HUES48 (cell line): ENCODE data around the gene PLS3.
A peak's percentile ranks its signal among the peaks of the same experiment; 100 is the strongest.

Experiments used
- H3K27ac ChIP-seq: one replicate; pipeline ENCODE4 v1.7.0; 2013; ENCODE audit warnings: low read depth, low read length, inconsistent platforms
- H3K27me3 ChIP-seq: 2 replicates; pipeline ENCODE4 v1.6.1; 2013; ENCODE audit warnings: mild to moderate bottlenecking, low read length; ENCODE audit not compliant: control insufficient read depth, insufficient read depth
- H3K36me3 ChIP-seq: 2 replicates; pipeline ENCODE4 v1.6.1; 2013; ENCODE audit warnings: low read length; ENCODE audit not compliant: control insufficient read depth, insufficient read depth
- H3K4me1 ChIP-seq: 2 replicates; pipeline ENCODE4 v1.6.1; 2013; ENCODE audit warnings: mild to moderate bottlenecking, low read length; ENCODE audit not compliant: control insufficient read depth, insufficient read depth
- H3K4me3 ChIP-seq: 2 replicates; pipeline ENCODE4 v1.5.1; 2013; ENCODE audit warnings: mild to moderate bottlenecking, low read depth, low read length
- H3K9ac ChIP-seq: 2 replicates; pipeline ENCODE4 v1.6.1; 2013; ENCODE audit warnings: mild to moderate bottlenecking, low read depth, low read length, moderate library complexity
- H3K9me3 ChIP-seq: 2 replicates; pipeline ENCODE4 v1.6.1; 2013; ENCODE audit warnings: low read length; ENCODE audit not compliant: control insufficient read depth, insufficient read depth

PLS3 gene

DNA sequence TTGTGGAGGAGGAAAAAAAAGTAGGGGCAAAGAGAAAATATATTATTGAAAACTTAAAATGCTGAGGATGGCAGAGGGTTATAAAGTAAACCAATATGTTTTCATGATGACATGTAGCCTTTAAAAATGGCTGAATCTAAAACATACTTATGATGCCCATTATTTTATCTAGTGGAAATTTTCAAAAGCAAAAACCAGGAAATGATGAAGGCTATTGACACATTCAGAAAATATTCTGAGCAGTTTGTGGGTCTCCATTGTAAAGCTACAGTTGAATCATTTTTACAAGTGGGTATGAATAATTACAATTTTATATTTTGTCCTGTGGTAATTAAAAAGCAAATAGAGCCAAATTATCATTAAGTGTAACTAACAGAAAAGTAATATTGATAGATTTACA is 10.7 kb downstream of the PLS3 start:
- no peaks in the 10 kb centered on the region for H3K27me3 ChIP-seq
- H3K9me3 ChIP-seq, result no peaks in the 10 kb centered on the region
- no peak overlapping the region for H3K27ac ChIP-seq
- no peak overlapping the region for H3K4me3 ChIP-seq
- peaks cover 36% of the 10 kb centered on the region for H3K36me3 ChIP-seq
- no peak overlapping the region for H3K9ac ChIP-seq
- H3K4me1 ChIP-seq, result no peaks in the 10 kb centered on the region

- H3K27me3 ChIP-seq, result no peaks in the 10 kb centered on the region
- no peaks in the 10 kb centered on the region for H3K4me1 ChIP-seq
- H3K9me3 ChIP-seq, result no peaks in the 10 kb centered on the region
- no peak overlapping the region for H3K27ac ChIP-seq
- H3K4me3 ChIP-seq, result no peak overlapping the region
- peaks cover 42% of the 10 kb centered on the region for H3K36me3 ChIP-seq
- no peak overlapping the region for H3K9ac ChIP-seq
Measured at GRCh38 chrX:115573185-115573584, 12.2 kb downstream of the PLS3 start.

DNA sequence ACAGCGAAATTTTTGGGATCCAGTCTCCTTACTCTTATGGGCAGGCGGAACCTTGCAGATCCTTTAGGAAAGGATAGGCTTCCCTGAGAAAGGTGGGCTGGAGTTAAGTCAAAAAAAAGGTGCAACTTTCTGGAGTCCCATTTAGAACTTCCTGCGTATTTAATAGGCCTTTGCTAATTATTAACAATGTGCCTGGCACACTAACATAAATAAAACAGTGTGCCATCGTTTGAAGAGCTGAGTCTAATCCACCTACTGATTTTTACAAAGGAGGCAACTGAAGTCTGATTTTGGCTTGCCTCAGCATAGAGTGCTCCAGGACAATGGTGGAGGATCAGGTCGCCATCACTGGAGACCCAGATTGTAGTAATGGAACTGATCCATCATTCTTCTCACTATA is 15.7 kb downstream of the PLS3 start:
- H3K27ac ChIP-seq, result no peak overlapping the region
- H3K4me1 ChIP-seq, result peaks cover 12% of the 10 kb centered on the region
- H3K36me3 ChIP-seq, result peaks cover 42% of the 10 kb centered on the region
- no peaks in the 10 kb centered on the region for H3K9me3 ChIP-seq
- no peaks in the 10 kb centered on the region for H3K27me3 ChIP-seq
- H3K4me3 ChIP-seq, result no peak overlapping the region
- H3K9ac ChIP-seq, result no peak overlapping the region

DNA sequence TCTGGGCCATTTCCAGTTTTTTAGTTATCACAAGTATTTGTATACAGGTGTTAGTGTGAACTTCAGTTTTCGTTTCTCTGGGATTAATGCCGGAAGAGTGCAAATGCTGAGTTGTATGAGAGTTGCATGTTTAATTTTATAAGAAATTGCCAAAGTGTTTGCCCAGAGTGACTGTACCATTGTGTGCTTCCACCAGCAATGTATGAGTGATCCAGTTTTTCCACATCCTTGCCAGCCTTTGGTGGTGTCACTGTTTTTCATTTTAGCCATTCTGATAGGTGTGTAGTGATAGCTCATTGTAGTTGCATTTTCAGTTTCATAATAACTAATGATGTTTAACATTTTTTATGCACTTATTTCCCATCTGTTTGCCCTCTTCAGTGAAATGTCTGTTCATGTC is 18.4 kb downstream of the PLS3 start:
- H3K9me3 ChIP-seq, result no peaks in the 10 kb centered on the region
- H3K36me3 ChIP-seq, result peaks cover 39% of the 10 kb centered on the region
- H3K4me1 ChIP-seq, result peaks cover 38% of the 10 kb centered on the region
- no peak overlapping the region for H3K4me3 ChIP-seq
- no peaks in the 10 kb centered on the region for H3K27me3 ChIP-seq
- no peak overlapping the region for H3K9ac ChIP-seq
- no peak overlapping the region for H3K27ac ChIP-seq

DNA sequence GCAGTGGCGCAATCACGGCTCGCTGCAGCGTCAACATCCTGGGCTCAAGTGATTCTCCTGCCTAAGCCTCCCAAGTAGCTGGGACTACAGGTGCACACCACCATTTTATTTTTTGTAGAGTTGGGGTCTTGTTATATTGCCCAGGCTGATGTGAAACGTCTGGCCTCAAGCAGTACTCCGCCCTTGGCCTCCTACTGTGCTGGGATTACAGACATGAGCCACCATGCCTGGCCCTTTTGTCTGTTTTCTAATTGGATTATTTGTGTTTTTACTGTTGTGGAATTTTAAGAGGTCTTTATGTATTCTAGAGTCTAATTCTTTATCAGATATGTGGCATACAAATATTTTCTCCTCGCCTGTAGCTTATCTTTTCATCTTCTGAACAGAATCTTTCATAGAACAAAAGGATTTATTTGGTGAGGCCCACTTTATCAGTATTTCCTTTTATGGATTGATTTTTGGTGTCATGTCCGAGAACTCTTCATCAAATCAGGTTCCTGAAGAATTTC is 18.9 kb downstream of the PLS3 start:
- no peak overlapping the region for H3K4me3 ChIP-seq
- peaks cover 36% of the 10 kb centered on the region for H3K36me3 ChIP-seq
- peaks cover 43% of the 10 kb centered on the region for H3K4me1 ChIP-seq
- no peak overlapping the region for H3K27ac ChIP-seq
- H3K9me3 ChIP-seq, result no peaks in the 10 kb centered on the region
- H3K9ac ChIP-seq, result no peak overlapping the region
- no peaks in the 10 kb centered on the region for H3K27me3 ChIP-seq

- H3K36me3 ChIP-seq, result peaks cover 17% of the 10 kb centered on the region
- peaks cover 45% of the 10 kb centered on the region for H3K4me1 ChIP-seq
- H3K27ac ChIP-seq, result peak overlapping the region; percentile 78
- no peaks in the 10 kb centered on the region for H3K27me3 ChIP-seq
- H3K9ac ChIP-seq, result peak overlapping the region; percentile 37; the same call in 1 of the 2 replicates
- no peak overlapping the region for H3K4me3 ChIP-seq
- H3K9me3 ChIP-seq, result no peaks in the 10 kb centered on the region
Measured at GRCh38 chrX:115581759-115582615, 21.0 kb downstream of the PLS3 start.

- peaks cover 45% of the 10 kb centered on the region for H3K4me1 ChIP-seq
- no peaks in the 10 kb centered on the region for H3K27me3 ChIP-seq
- H3K9me3 ChIP-seq, result no peaks in the 10 kb centered on the region
- H3K9ac ChIP-seq, result peak overlapping the region; percentile 37; the same call in 1 of the 2 replicates
- peak overlapping the region; percentile 78 for H3K27ac ChIP-seq
- H3K36me3 ChIP-seq, result peaks cover 10% of the 10 kb centered on the region; the same call in 1 of the 2 replicates
- peak overlapping the region; percentile 1; the same call in 1 of the 2 replicates for H3K4me3 ChIP-seq
Measured at GRCh38 chrX:115582616-115583495, 21.9 kb downstream of the PLS3 start.

GRCh38 chrX:115583496-115584004 is 22.6 kb downstream of the PLS3 start:
- Histone ChIP-seq H3K36me3 (peaks cover 6% of the 10 kb centered on the region; the same call in 1 of the 2 replicates), H3K27me3 (no peaks in the 10 kb centered on the region), H3K4me3 (peak overlapping the region; percentile 1; the same call in 1 of the 2 replicates), H3K4me1 (peaks cover 45% of the 10 kb centered on the region), H3K9me3 (no peaks in the 10 kb centered on the region), H3K27ac (peak overlapping the region; percentile 78), H3K9ac (no peak overlapping the region)

GRCh38 chrX:115584696-115585095 is 23.7 kb downstream of the PLS3 start:
- H3K9me3 ChIP-seq, result no peaks in the 10 kb centered on the region
- no peak overlapping the region for H3K9ac ChIP-seq
- no peak overlapping the region for H3K27ac ChIP-seq
- H3K4me1 ChIP-seq, result peaks cover 45% of the 10 kb centered on the region
- no peak overlapping the region for H3K4me3 ChIP-seq
- no peaks in the 10 kb centered on the region for H3K27me3 ChIP-seq
- H3K36me3 ChIP-seq, result 0 out of 2 replicates have a peak, but pooled peaks cover 7% of the 10 kb centered on the region

GRCh38 chrX:115588179-115588578 is 27.2 kb downstream of the PLS3 start:
- Histone ChIP-seq H3K27me3 (no peaks in the 10 kb centered on the region), H3K4me3 (no peak overlapping the region), H3K9ac (no peak overlapping the region), H3K4me1 (peaks cover 41% of the 10 kb centered on the region), H3K36me3 (0 out of 2 replicates have a peak, but pooled peaks cover 4% of the 10 kb centered on the region), H3K27ac (no peak overlapping the region), H3K9me3 (no peaks in the 10 kb centered on the region)
